Thyroid gland (tissue), 4 donors: Measurements from ENCODE around the gene ORM1.
"Not testable (repeated sequence)": the region's sequence is repeated elsewhere in the genome, so short reads cannot be mapped to it uniquely, and the experiment has no call there.

Experiments used
- POLR2A ChIP-seq, 2 donors: fragments of 450-650 bp; IDR thresholded peaks; one replicate each; pipeline ENCODE4 v1.6.1; 2017; ENCODE audit warnings: antibody characterized with exemption in 2 of 2, mild to moderate bottlenecking in 2 of 2, moderate library complexity in 1 of 2
- TF ChIP-seq, protein P1 (sequence below), 6 experiments: fragments of 200-600 bp in 3 of 6; fragments of 450-650 bp in 3 of 6; sonication (generic) in 3 of 6; IDR thresholded peaks; one replicate each; pipeline ENCODE4 v1.5.1; 2016 to 2019; ENCODE audit warnings: antibody characterized with exemption in 6 of 6, mild to moderate bottlenecking in 2 of 6, inconsistent platforms in 1 of 6, moderate library complexity in 1 of 6

DNA sequence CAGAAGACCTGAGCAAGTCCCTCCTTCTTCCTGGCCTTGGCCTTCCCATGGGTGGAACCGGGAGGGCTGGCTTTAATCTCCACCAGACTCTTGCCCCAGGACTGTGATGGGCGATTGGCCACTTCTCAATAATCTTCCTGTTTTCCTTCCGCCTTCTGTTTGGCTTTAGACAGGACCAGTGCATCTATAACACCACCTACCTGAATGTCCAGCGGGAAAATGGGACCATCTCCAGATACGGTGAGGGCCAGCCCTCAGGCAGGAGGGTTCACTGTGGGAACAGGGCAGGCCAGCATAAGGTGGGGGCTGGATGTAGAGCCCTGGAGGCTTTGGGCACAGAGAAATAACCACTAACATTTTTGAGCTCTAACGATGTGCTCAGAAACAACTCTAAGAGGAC is 951 bp downstream of the ORM1 start:
- TF ChIP-seq, protein P1, sequence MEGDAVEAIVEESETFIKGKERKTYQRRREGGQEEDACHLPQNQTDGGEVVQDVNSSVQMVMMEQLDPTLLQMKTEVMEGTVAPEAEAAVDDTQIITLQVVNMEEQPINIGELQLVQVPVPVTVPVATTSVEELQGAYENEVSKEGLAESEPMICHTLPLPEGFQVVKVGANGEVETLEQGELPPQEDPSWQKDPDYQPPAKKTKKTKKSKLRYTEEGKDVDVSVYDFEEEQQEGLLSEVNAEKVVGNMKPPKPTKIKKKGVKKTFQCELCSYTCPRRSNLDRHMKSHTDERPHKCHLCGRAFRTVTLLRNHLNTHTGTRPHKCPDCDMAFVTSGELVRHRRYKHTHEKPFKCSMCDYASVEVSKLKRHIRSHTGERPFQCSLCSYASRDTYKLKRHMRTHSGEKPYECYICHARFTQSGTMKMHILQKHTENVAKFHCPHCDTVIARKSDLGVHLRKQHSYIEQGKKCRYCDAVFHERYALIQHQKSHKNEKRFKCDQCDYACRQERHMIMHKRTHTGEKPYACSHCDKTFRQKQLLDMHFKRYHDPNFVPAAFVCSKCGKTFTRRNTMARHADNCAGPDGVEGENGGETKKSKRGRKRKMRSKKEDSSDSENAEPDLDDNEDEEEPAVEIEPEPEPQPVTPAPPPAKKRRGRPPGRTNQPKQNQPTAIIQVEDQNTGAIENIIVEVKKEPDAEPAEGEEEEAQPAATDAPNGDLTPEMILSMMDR (IDR thresholded peaks at IDR 0.05): not testable (repeated sequence)
- not testable (repeated sequence) for TF ChIP-seq POLR2A (IDR thresholded peaks at IDR 0.05)
